Endothelial cell of umbilical vein (primary cell): ENCODE data around the gene NBR1. TPM values are rescaled to one million over a fixed set of nuclear protein-coding genes. Genes with fewer than 3 reads are reported as not detected.

ENCODE experiments used
- BruUV-seq: library from RNA; stranded (reverse); fragments of 400-500 nt; replicated peaks from 2 replicates; lab custom pipeline; 2021; lab: Mats Ljungman, UMichigan
- CTCF ChIA-PET: fragments of 300-600, 350-600 bp; sonication (Branson Sonifier 250); formaldehyde crosslinking; loops from one replicate; lab custom pipeline; 2021; ENCODE audit warnings: antibody characterized with exemption, inconsistent platforms; lab: Charles Lee
- POLR2A ChIA-PET: fragments of 300-600, 350-600 bp; sonication (Branson Sonifier 250); formaldehyde crosslinking; loops from one replicate; lab custom pipeline; 2021; ENCODE audit warnings: antibody characterized with exemption, inconsistent platforms; lab: Charles Lee
- DNase-seq: peaks from one replicate; pipeline ENCODE4 v3.0.0-alpha.2; 2011; ENCODE audit warnings: low read depth, low spot score
- FAIRE-seq: peaks from 2 replicates; lab custom pipeline; 2011; peaks lifted over from hg19 to GRCh38; lab: Jason Lieb, UNC
- H2AFZ ChIP-seq: 2 replicates; pipeline ENCODE4 v1.6.0; 2012; ENCODE audit warnings: low read depth, low read length, control low read depth, inconsistent platforms
- H3K27ac ChIP-seq: 2 replicates; pipeline ENCODE4 v1.5.1; 2011; ENCODE audit warnings: low read depth, mild to moderate bottlenecking, control low read depth, low read length, moderate library complexity; ENCODE audit not compliant: insufficient read depth
- H3K27me3 ChIP-seq, 2 experiments: 2 replicates each; pipeline versions ENCODE4 v1.6.0 to v1.6.1; 2011; ENCODE audit warnings: low read length in 2 of 2, mixed read lengths in 1 of 2; ENCODE audit not compliant: control insufficient read depth in 2 of 2, insufficient read depth in 2 of 2
- H3K36me3 ChIP-seq, 2 experiments: 2 replicates in 1 of 2; 3 replicates in 1 of 2; pipeline ENCODE4 v1.5.1; 2011; ENCODE audit warnings: low read length in 2 of 2, mild to moderate bottlenecking in 1 of 2, moderate library complexity in 1 of 2; ENCODE audit not compliant: control insufficient read depth in 2 of 2, insufficient read depth in 2 of 2; ENCODE audit errors: extremely low read depth in 1 of 2
- H3K4me1 ChIP-seq: 3 replicates; pipeline ENCODE4 v1.5.1; 2011; ENCODE audit warnings: mild to moderate bottlenecking, low read length; ENCODE audit not compliant: control insufficient read depth, insufficient read depth; ENCODE audit errors: extremely low read depth
- H3K4me2 ChIP-seq: 2 replicates; pipeline ENCODE4 v1.6.1; 2011; ENCODE audit warnings: low read length, control low read depth, mixed read lengths; ENCODE audit not compliant: insufficient read depth
- H3K4me3 ChIP-seq, 3 experiments: fragments of 200-600 bp in 1 of 3; sonication (generic), shearing (Covaris generic) in 1 of 3; replicated peaks in 1 of 3; 2 replicates each; pipeline ENCODE4 v1.5.1; 2011 to 2016; ENCODE audit warnings: control low read depth in 3 of 3, low read length in 3 of 3, mild to moderate bottlenecking in 2 of 3, inconsistent platforms in 1 of 3, low read depth in 1 of 3, moderate library complexity in 1 of 3; ENCODE audit not compliant: insufficient read depth in 1 of 3
- H3K79me2 ChIP-seq: 2 replicates; pipeline ENCODE4 v1.6.0; 2012; ENCODE audit warnings: low read length, inconsistent platforms; ENCODE audit not compliant: control insufficient read depth, insufficient read depth
- H3K9ac ChIP-seq: replicated peaks from 2 replicates; pipeline ENCODE3; 2011; ENCODE audit warnings: low read length, control low read depth; ENCODE audit not compliant: insufficient read depth; ENCODE audit errors: extremely low read depth
- H3K9me1 ChIP-seq: replicated peaks from 3 replicates; pipeline ENCODE4 v1.6.0; 2011; ENCODE audit warnings: mild to moderate bottlenecking, low read length; ENCODE audit not compliant: control insufficient read depth, insufficient read depth; ENCODE audit errors: extremely low read depth
- H3K9me3 ChIP-seq: replicated peaks from 2 replicates; pipeline ENCODE4 v1.5.1; 2012; ENCODE audit warnings: low read length, inconsistent platforms; ENCODE audit not compliant: control insufficient read depth, insufficient read depth
- H4K20me1 ChIP-seq: replicated peaks from 2 replicates; pipeline ENCODE3; 2011; ENCODE audit warnings: mild to moderate bottlenecking, low read length; ENCODE audit not compliant: control insufficient read depth, insufficient read depth; ENCODE audit errors: extremely low read depth
- EZH2 ChIP-seq: IDR thresholded peaks from 2 replicates; pipeline ENCODE4 v1.6.1; 2012; ENCODE audit warnings: borderline replicate concordance, low read depth, mild to moderate bottlenecking, moderate library complexity, low read length, inconsistent platforms; ENCODE audit not compliant: severe bottlenecking
- FOS ChIP-seq: IDR thresholded peaks from 2 replicates; pipeline ENCODE4 v1.6.1; 2011; ENCODE audit warnings: mild to moderate bottlenecking, low read length, moderate library complexity, borderline replicate concordance; ENCODE audit not compliant: insufficient read depth
- GATA2 ChIP-seq: IDR thresholded peaks from 2 replicates; pipeline ENCODE4 v1.7.0; 2011; ENCODE audit warnings: low read depth, mild to moderate bottlenecking, moderate library complexity, mixed read lengths, low read length; ENCODE audit not compliant: insufficient read length, insufficient read depth
- JUN ChIP-seq: IDR thresholded peaks from 2 replicates; pipeline ENCODE4 v1.6.1; 2011; ENCODE audit warnings: borderline replicate concordance, low read depth; ENCODE audit not compliant: insufficient read length, insufficient read depth
- MYC ChIP-seq: IDR thresholded peaks from one replicate; pipeline ENCODE4 v1.6.1; 2011; ENCODE audit warnings: mild to moderate bottlenecking, low read depth, low read length
- POLR2A ChIP-seq: IDR thresholded peaks from 2 replicates; pipeline ENCODE4 v1.6.1; 2012; ENCODE audit warnings: low read depth, mild to moderate bottlenecking, control low read depth, low read length
- POLR2AphosphoS5 ChIP-seq: IDR thresholded peaks from 2 replicates; pipeline ENCODE4 v1.6.1; 2012; ENCODE audit warnings: low read depth, mild to moderate bottlenecking, control low read depth, low read length, moderate library complexity; ENCODE audit not compliant: insufficient read depth
- dilution Hi-C: fragments of 300-500 bp; cut with MboI; formaldehyde crosslinking; loops from one replicate; pipeline ENCODE4 v1.15.0; 2019; ENCODE audit warnings: low sequenced_read_pairs; ENCODE audit not compliant: extremely low pct_ligation_motif_present
- intact Hi-C: fragments of 100-400 bp; cut with micrococcal nuclease; formaldehyde crosslinking; loops from one replicate; pipeline ENCODE4 v1.10.0; 2022
- polyA plus RNA-seq, 4 experiments: library from polyadenylated mRNA; depleted of rRNA in 3 of 4; stranded (reverse) in 3 of 4; unstranded in 1 of 4; fragments of >200 nt; gene quantifications; 2 replicates each; pipeline versions ENCODE4 v1.2.1 to v1.2.3, GENCODE V29; 2011 to 2012; ENCODE audit warnings: missing spikeins in 1 of 4
- total RNA-seq: library from RNA; stranded (reverse); gene quantifications from 2 replicates; pipeline ENCODE4 v1.2.3, GENCODE V29; 2021
- TF ChIP-seq, protein P1 (sequence below): IDR thresholded peaks from 2 replicates; pipeline ENCODE4 v1.6.1; 2011; ENCODE audit not compliant: insufficient read depth, insufficient read length
- TF ChIP-seq, protein P2 (sequence below), 2 donors: IDR thresholded peaks; 1 replicate in 1 of 2; 2 replicates in 1 of 2; pipeline ENCODE4 v1.5.1; 2011; ENCODE audit warnings: low read length in 2 of 2, mild to moderate bottlenecking in 2 of 2, moderate library complexity in 2 of 2, control low read depth in 1 of 2, inconsistent platforms in 1 of 2, low read depth in 1 of 2; ENCODE audit not compliant: insufficient read depth in 1 of 2; ENCODE audit errors: extremely low read depth in 1 of 2

NBR1 gene
- total and polyA plus RNA-seq, 2 donors (not counting 3 experiments of a cell fraction or from before 2014, with no cell fraction given), result 26.4 to 57.0 TPM

DNA sequence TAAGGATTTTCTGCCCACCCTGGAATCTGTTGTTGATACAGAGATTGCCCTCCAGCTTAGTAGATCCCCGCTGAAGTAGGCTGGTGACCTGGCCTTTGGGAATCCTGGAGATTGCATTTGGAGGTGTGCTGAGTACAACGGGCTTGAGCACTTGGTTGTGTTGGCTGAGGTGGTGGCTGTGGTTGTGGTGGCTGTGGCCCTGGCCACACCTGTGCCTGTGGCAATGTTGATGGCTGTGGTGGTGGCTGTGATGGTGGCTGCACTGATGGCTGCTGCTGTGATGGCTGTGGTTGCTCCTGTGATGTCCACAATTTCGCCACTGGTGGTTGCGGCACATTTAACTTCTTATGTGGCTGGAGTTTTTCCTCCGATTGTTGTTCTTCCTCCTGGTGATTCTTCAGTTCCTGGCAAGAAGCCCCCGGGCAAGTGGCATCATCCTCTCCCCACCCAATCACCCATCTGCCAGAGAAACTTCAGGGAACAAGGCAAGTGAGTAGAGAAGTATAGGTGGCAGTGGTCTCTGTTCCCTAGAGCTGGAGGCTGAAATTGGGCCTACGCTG lies 53.2 kb downstream of the NBR1 start:
- ChIA-PET POLR2A (no interaction called here), CTCF (no interaction called here)
- no peaks in the 10 kb centered on the region for H3K79me2 ChIP-seq
- H3K36me3 ChIP-seq, result peaks cover 0 to 2% of the 10 kb centered on the region in 2 experiments
- no peak overlapping the region for H3K9ac ChIP-seq
- BruUV-seq, result no TSS peak
- intact Hi-C loops, result no loop called here
- dilution Hi-C loops, result no loop called here
- no peak overlapping the region for H3K4me2 ChIP-seq
- no peaks in the 10 kb centered on the region for H4K20me1 ChIP-seq
- no peak overlapping the region for H3K4me3 ChIP-seq
- no peak for FAIRE-seq
- H2AFZ ChIP-seq, result no peak overlapping the region
- no peaks in the 10 kb centered on the region for H3K9me1 ChIP-seq
- no peaks in the 10 kb centered on the region for H3K4me1 ChIP-seq
- TF ChIP-seq POLR2AphosphoS5 (no peak), JUN (no peak), POLR2A (no peak), FOS (no peak), EZH2 (no peak), GATA2 (no peak), MYC (no peak)
- TF ChIP-seq, protein P1, sequence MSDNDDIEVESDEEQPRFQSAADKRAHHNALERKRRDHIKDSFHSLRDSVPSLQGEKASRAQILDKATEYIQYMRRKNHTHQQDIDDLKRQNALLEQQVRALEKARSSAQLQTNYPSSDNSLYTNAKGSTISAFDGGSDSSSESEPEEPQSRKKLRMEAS, result no peak
- TF ChIP-seq, protein P2, sequence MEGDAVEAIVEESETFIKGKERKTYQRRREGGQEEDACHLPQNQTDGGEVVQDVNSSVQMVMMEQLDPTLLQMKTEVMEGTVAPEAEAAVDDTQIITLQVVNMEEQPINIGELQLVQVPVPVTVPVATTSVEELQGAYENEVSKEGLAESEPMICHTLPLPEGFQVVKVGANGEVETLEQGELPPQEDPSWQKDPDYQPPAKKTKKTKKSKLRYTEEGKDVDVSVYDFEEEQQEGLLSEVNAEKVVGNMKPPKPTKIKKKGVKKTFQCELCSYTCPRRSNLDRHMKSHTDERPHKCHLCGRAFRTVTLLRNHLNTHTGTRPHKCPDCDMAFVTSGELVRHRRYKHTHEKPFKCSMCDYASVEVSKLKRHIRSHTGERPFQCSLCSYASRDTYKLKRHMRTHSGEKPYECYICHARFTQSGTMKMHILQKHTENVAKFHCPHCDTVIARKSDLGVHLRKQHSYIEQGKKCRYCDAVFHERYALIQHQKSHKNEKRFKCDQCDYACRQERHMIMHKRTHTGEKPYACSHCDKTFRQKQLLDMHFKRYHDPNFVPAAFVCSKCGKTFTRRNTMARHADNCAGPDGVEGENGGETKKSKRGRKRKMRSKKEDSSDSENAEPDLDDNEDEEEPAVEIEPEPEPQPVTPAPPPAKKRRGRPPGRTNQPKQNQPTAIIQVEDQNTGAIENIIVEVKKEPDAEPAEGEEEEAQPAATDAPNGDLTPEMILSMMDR (IDR thresholded peaks at IDR 0.05; ENCODE audit: extremely low read depth in 1 of 2, insufficient read depth in 1 of 2, low read depth in 1 of 2, low read length in 2 of 2), result no peak
- no peak overlapping the region for H3K27ac ChIP-seq
- no peak for DNase-seq
- no peaks in the 10 kb centered on the region for H3K9me3 ChIP-seq
- H3K27me3 ChIP-seq, result no peaks in the 10 kb centered on the region
